RWPE2 (cell line): ENCODE results near the gene TOR3A.

Experiments used
- ATAC-seq: fragments of 200-7000 bp; cut with Tn5 transposase; 3 replicates; pipeline ENCODE4 v1.9.1; 2021; ENCODE audit warnings: low read depth
- DNase-seq: peaks from one replicate; pipeline ENCODE4 v3.0.0-alpha.2; 2020; ENCODE audit warnings: low spot score
- H3K27ac ChIP-seq: fragments of 450-650 bp; 2 replicates; pipeline ENCODE4 v1.5.1; 2017; ENCODE audit warnings: mild to moderate bottlenecking; ENCODE audit not compliant: poor library complexity, severe bottlenecking
- H3K27me3 ChIP-seq: fragments of 250-450 bp; sonication (Bioruptor Pico); 2 replicates; pipeline ENCODE4 v1.5.1; 2021; ENCODE audit warnings: mild to moderate bottlenecking, moderate library complexity; ENCODE audit not compliant: insufficient read depth, poor library complexity, severe bottlenecking
- H3K36me3 ChIP-seq: fragments of 250-450 bp; sonication (Bioruptor Pico); 2 replicates; pipeline ENCODE4 v1.5.1; 2020; ENCODE audit warnings: low read depth, mild to moderate bottlenecking, moderate library complexity
- H3K4me1 ChIP-seq: fragments of 250-450 bp; sonication (Bioruptor Pico); 2 replicates; pipeline ENCODE4 v1.5.1; 2021; ENCODE audit warnings: mild to moderate bottlenecking, moderate library complexity; ENCODE audit not compliant: insufficient read depth, poor library complexity, severe bottlenecking
- H3K4me3 ChIP-seq: fragments of 250-450 bp; sonication (Bioruptor Pico); 2 replicates; pipeline ENCODE4 v1.5.1; 2021; ENCODE audit warnings: mild to moderate bottlenecking, moderate library complexity; ENCODE audit not compliant: severe bottlenecking
- H3K9me3 ChIP-seq: fragments of 250-450 bp; sonication (Bioruptor Pico); 2 replicates; pipeline ENCODE4 v1.5.1; 2021; ENCODE audit warnings: mild to moderate bottlenecking, moderate library complexity; ENCODE audit not compliant: severe bottlenecking
- CTCF ChIP-seq: fragments of 450-650 bp; IDR thresholded peaks from one replicate; pipeline ENCODE4 v1.5.1; 2017; ENCODE audit warnings: mild to moderate bottlenecking, moderate library complexity; ENCODE audit not compliant: poor library complexity, severe bottlenecking

The TOR3A gene

GRCh38 chr1:179091691-179092165 is 9.9 kb downstream of the TOR3A start:
- H3K36me3 ChIP-seq = peaks cover 59% of the 10 kb centered on the region
- H3K4me3 ChIP-seq = no peak overlapping the region
- no peaks in the 10 kb centered on the region for H3K27me3 ChIP-seq
- no peaks in the 10 kb centered on the region for H3K4me1 ChIP-seq
- no peak overlapping the region for H3K27ac ChIP-seq
- no peaks in the 10 kb centered on the region for H3K9me3 ChIP-seq
- no peak for TF ChIP-seq CTCF
- ATAC-seq (peak; percentile 41), DNase-seq (no peak)

- no peak overlapping the region for H3K4me3 ChIP-seq
- ATAC-seq = no peak
- H3K27me3 ChIP-seq = no peaks in the 10 kb centered on the region
- no peaks in the 10 kb centered on the region for H3K4me1 ChIP-seq
- no peak overlapping the region for H3K27ac ChIP-seq
- no peak for TF ChIP-seq CTCF
- H3K36me3 ChIP-seq = peaks cover 65% of the 10 kb centered on the region
- no peak for DNase-seq
- H3K9me3 ChIP-seq = no peaks in the 10 kb centered on the region
Observed at GRCh38 chr1:179092896-179093461, 11.1 kb downstream of the TOR3A start.

GRCh38 chr1:179094818-179095217 is 12.9 kb downstream of the TOR3A start:
- no peak for TF ChIP-seq CTCF
- no peak overlapping the region for H3K4me3 ChIP-seq
- no peak overlapping the region for H3K27ac ChIP-seq
- ATAC-seq (no peak), DNase-seq (no peak)
- H3K4me1 ChIP-seq = no peaks in the 10 kb centered on the region
- H3K27me3 ChIP-seq = no peaks in the 10 kb centered on the region
- peaks cover 63% of the 10 kb centered on the region for H3K36me3 ChIP-seq
- no peaks in the 10 kb centered on the region for H3K9me3 ChIP-seq

GRCh38 chr1:179095377-179095776 is 13.5 kb downstream of the TOR3A start:
- Histone ChIP-seq H3K4me1 (no peaks in the 10 kb centered on the region), H3K4me3 (no peak overlapping the region), H3K27ac (no peak overlapping the region), H3K27me3 (no peaks in the 10 kb centered on the region), H3K36me3 (peaks cover 67% of the 10 kb centered on the region), H3K9me3 (no peaks in the 10 kb centered on the region)
- no peak for DNase-seq
- ATAC-seq = no peak
- no peak for TF ChIP-seq CTCF

- DNase-seq (no peak), ATAC-seq (no peak)
- no peaks in the 10 kb centered on the region for H3K9me3 ChIP-seq
- TF ChIP-seq CTCF = no peak
- no peaks in the 10 kb centered on the region for H3K27me3 ChIP-seq
- H3K4me3 ChIP-seq = no peak overlapping the region
- H3K4me1 ChIP-seq = no peaks in the 10 kb centered on the region
- peaks cover 67% of the 10 kb centered on the region for H3K36me3 ChIP-seq
- H3K27ac ChIP-seq = no peak overlapping the region
Observed at GRCh38 chr1:179095924-179096323, 14.1 kb downstream of the TOR3A start.
